Mesenchymal stem cell (in vitro differentiated cells and primary cell): ENCODE measurements around the gene PSMA7.
A peak's percentile ranks its signal among the peaks of the same experiment; 100 is the strongest.

Source experiments
- DNase-seq: peaks from one replicate; pipeline ENCODE4 v3.0.0-alpha.2; 2013
- H2AFZ ChIP-seq: one replicate; pipeline ENCODE4 v1.6.1; 2013; ENCODE audit warnings: low read depth, mild to moderate bottlenecking, control low read depth, inconsistent platforms, low read length, moderate library complexity
- H2AK5ac ChIP-seq: 2 replicates; pipeline ENCODE4 v1.6.1; 2013; ENCODE audit warnings: low read length, moderate library complexity, mild to moderate bottlenecking, inconsistent platforms; ENCODE audit not compliant: severe bottlenecking
- H2BK120ac ChIP-seq: one replicate; pipeline ENCODE4 v1.6.1; 2013; ENCODE audit warnings: low read depth, mild to moderate bottlenecking, inconsistent platforms, low read length, moderate library complexity
- H2BK12ac ChIP-seq, 2 experiments: one replicate each; pipeline ENCODE4 v1.6.1; 2013; ENCODE audit warnings: inconsistent platforms in 2 of 2, low read length in 2 of 2, mild to moderate bottlenecking in 2 of 2, moderate library complexity in 2 of 2, control low read depth in 1 of 2
- H2BK15ac ChIP-seq: one replicate; pipeline ENCODE4 v1.6.1; 2013; ENCODE audit warnings: mild to moderate bottlenecking, low read depth, inconsistent platforms; ENCODE audit not compliant: poor library complexity, severe bottlenecking
- H2BK5ac ChIP-seq: 2 replicates; pipeline ENCODE4 v1.6.1; 2013; ENCODE audit warnings: low read depth, mild to moderate bottlenecking, low read length, control low read depth, inconsistent platforms; ENCODE audit not compliant: poor library complexity, severe bottlenecking
- H3K14ac ChIP-seq, 2 experiments: one replicate each; pipeline ENCODE4 v1.6.1; 2013; ENCODE audit warnings: inconsistent platforms in 2 of 2, low read length in 2 of 2, control low read depth in 1 of 2, mild to moderate bottlenecking in 1 of 2, moderate library complexity in 1 of 2
- H3K18ac ChIP-seq, 2 experiments: one replicate each; pipeline ENCODE4 v1.6.1; 2013; ENCODE audit warnings: inconsistent platforms in 2 of 2, low read length in 2 of 2, control low read depth in 1 of 2, low read depth in 1 of 2, mild to moderate bottlenecking in 1 of 2
- H3K23ac ChIP-seq, 2 experiments: one replicate each; pipeline ENCODE4 v1.6.1; 2013; ENCODE audit warnings: inconsistent platforms in 2 of 2, low read length in 2 of 2, mild to moderate bottlenecking in 2 of 2, moderate library complexity in 2 of 2, control low read depth in 1 of 2
- H3K27ac ChIP-seq: 2 replicates; pipeline ENCODE4 v1.5.1; 2013; ENCODE audit warnings: mild to moderate bottlenecking, moderate library complexity, low read length, control low read depth, inconsistent platforms; ENCODE audit not compliant: poor library complexity, severe bottlenecking
- H3K27me3 ChIP-seq, 2 experiments: 2 replicates each; pipeline versions ENCODE4 v1.6.1 to v1.7.0; 2013; ENCODE audit warnings: low read length in 2 of 2, mild to moderate bottlenecking in 2 of 2, moderate library complexity in 2 of 2, control low read depth in 1 of 2, inconsistent platforms in 1 of 2; ENCODE audit not compliant: control insufficient read depth in 1 of 2, insufficient read depth in 1 of 2
- H3K36me3 ChIP-seq, 2 experiments: 2 replicates each; pipeline versions ENCODE4 v1.6.1 to v1.7.0; 2013; ENCODE audit warnings: low read length in 2 of 2, control low read depth in 1 of 2, inconsistent platforms in 1 of 2, low read depth in 1 of 2, mild to moderate bottlenecking in 1 of 2; ENCODE audit not compliant: insufficient read depth in 2 of 2, control insufficient read depth in 1 of 2
- H3K4ac ChIP-seq, 2 experiments: one replicate each; pipeline ENCODE4 v1.6.1; 2013; ENCODE audit warnings: inconsistent platforms in 2 of 2, low read length in 2 of 2, mild to moderate bottlenecking in 2 of 2, moderate library complexity in 2 of 2, control low read depth in 1 of 2, low read depth in 1 of 2
- H3K4me1 ChIP-seq: 2 replicates; pipeline ENCODE4 v1.6.1; 2013; ENCODE audit warnings: low read depth, low read length, control low read depth; ENCODE audit not compliant: control insufficient read depth, insufficient read depth
- H3K4me2 ChIP-seq: 2 replicates; pipeline ENCODE4 v1.6.1; 2013; ENCODE audit warnings: low read length, mild to moderate bottlenecking, inconsistent platforms; ENCODE audit not compliant: poor library complexity, severe bottlenecking
- H3K4me3 ChIP-seq, 2 experiments: 2 replicates each; pipeline versions ENCODE4 v1.5.1 to v1.7.0; 2013; ENCODE audit warnings: low read length in 2 of 2, mild to moderate bottlenecking in 2 of 2, control low read depth in 1 of 2, low read depth in 1 of 2; ENCODE audit not compliant: insufficient read depth in 1 of 2
- H3K79me1 ChIP-seq: replicated peaks from 2 replicates; pipeline ENCODE4 v1.6.1; 2013; ENCODE audit warnings: mild to moderate bottlenecking, control low read depth, low read length, inconsistent platforms; ENCODE audit not compliant: poor library complexity, severe bottlenecking
- H3K9ac ChIP-seq: 2 replicates; pipeline ENCODE4 v1.7.0; 2013; ENCODE audit warnings: mild to moderate bottlenecking, low read length, moderate library complexity
- H3K9me3 ChIP-seq: 2 replicates; pipeline ENCODE4 v1.7.0; 2013; ENCODE audit warnings: mild to moderate bottlenecking, low read length; ENCODE audit not compliant: control insufficient read depth
- H4K8ac ChIP-seq: one replicate; pipeline ENCODE4 v1.6.1; 2013; ENCODE audit warnings: inconsistent platforms, mild to moderate bottlenecking, low read length, moderate library complexity
- H4K91ac ChIP-seq: one replicate; pipeline ENCODE4 v1.6.1; 2013; ENCODE audit warnings: mild to moderate bottlenecking, low read length, inconsistent platforms
- WGBS: methylation state at CpG from one replicate; pipeline ENCODE4 v1.1.7; 2013; ENCODE audit warnings: mixed read lengths; 5-methylcytosine and 5-hydroxymethylcytosine counted together

The PSMA7 gene

DNA sequence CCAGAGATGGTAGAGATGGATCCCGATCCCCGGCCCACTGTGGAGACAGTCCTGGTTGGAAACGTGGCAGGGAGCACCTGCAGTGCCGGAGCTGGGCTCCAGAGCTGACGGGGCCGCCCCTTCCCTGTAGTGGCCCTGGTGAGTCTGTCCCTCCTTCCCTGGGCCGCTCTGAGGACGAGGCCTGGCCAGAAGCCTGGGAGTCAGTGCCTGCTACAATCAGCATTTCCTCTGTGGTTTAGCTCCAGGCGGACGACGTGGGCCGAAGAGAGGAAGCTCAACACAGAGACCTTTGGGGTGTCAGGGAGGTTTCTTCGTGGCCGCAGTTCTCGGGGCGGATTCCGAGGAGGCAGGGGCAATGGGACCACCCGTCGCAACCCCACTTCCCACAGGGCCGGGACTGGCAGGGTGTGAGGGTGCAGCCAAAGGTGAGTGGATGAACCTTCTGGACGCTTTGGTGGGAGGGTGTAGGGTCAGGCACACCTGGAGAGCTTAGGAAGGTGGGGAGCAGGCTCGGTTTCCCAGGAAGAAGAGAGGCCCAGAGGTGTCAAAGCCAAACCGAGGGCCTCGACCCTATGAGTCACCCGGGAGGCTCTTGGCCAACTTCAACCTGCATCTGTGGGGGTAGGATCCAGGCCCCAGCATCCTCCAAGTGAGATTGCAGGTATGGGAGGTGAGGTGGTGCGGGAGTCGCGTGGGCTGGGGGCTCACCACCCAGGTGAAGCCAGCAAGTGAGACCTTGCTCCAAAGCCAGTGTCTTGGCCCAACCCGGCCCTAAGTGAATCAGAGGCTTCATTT is 9.9 kb downstream of the PSMA7 start:
- Histone ChIP-seq H3K9ac (no peak overlapping the region), H3K4me2 (no peak overlapping the region), H3K4ac (no peak overlapping the region), H3K18ac (no peak overlapping the region), H3K79me1 (peaks cover 63% of the 10 kb centered on the region), H3K27me3 (no peaks in the 10 kb centered on the region), H4K91ac (no peak overlapping the region), H3K4me3 (no peak overlapping the region), H3K4me1 (peaks cover 9% of the 10 kb centered on the region), H2AFZ (no peak overlapping the region), H3K9me3 (no peaks in the 10 kb centered on the region), H2BK12ac (no peak overlapping the region), H3K36me3 (peaks cover 92 to 96% of the 10 kb centered on the region in 2 experiments), H2BK5ac (no peak overlapping the region), H3K27ac (no peak overlapping the region), H3K14ac (no peak overlapping the region), H2BK15ac (no peak overlapping the region), H2AK5ac (no peak overlapping the region), H3K23ac (no peak overlapping the region), H2BK120ac (no peak overlapping the region), H4K8ac (no peak overlapping the region)
- WGBS = 90% methylated on average over 29 of the region's 29 CpGs
- no peak for DNase-seq

DNA sequence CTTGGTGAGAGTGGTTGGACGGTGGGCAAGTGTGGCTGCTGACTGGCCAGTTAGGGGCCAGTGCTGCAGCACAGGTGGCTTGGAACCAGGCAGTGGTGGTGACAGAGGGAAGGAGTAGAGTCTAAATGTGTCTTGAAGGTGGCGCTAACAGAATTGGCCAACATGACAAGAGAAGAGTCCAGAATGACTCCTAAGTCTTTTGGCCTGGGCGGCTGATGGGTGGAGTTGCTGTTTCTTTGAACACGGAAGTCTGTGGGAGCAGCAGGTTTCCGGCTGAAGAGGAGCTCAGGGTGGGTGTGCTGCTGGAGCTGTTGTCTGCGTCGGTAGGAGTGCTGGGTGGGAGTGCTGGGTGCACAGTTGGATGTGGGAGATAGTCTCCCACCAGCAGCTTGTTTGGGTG is 10.8 kb downstream of the PSMA7 start:
- Histone ChIP-seq H3K9me3 (no peaks in the 10 kb centered on the region), H3K23ac (no peak overlapping the region), H3K18ac (no peak overlapping the region), H3K14ac (no peak overlapping the region), H2AK5ac (no peak overlapping the region), H3K9ac (no peak overlapping the region), H2AFZ (no peak overlapping the region), H3K4me3 (no peak overlapping the region), H3K79me1 (peaks cover 67% of the 10 kb centered on the region), H2BK120ac (no peak overlapping the region), H4K8ac (no peak overlapping the region), H2BK15ac (no peak overlapping the region), H4K91ac (peak overlapping the region; percentile 78), H3K4me1 (peaks cover 9% of the 10 kb centered on the region), H3K27me3 (no peaks in the 10 kb centered on the region), H2BK5ac (no peak overlapping the region), H3K4ac (no peak overlapping the region), H3K27ac (no peak overlapping the region), H3K4me2 (no peak overlapping the region), H2BK12ac (no peak overlapping the region), H3K36me3 (peaks cover 92 to 96% of the 10 kb centered on the region in 2 experiments)
- DNase-seq = no peak
- WGBS = 99% methylated on average over 5 of the region's 7 CpGs

DNA sequence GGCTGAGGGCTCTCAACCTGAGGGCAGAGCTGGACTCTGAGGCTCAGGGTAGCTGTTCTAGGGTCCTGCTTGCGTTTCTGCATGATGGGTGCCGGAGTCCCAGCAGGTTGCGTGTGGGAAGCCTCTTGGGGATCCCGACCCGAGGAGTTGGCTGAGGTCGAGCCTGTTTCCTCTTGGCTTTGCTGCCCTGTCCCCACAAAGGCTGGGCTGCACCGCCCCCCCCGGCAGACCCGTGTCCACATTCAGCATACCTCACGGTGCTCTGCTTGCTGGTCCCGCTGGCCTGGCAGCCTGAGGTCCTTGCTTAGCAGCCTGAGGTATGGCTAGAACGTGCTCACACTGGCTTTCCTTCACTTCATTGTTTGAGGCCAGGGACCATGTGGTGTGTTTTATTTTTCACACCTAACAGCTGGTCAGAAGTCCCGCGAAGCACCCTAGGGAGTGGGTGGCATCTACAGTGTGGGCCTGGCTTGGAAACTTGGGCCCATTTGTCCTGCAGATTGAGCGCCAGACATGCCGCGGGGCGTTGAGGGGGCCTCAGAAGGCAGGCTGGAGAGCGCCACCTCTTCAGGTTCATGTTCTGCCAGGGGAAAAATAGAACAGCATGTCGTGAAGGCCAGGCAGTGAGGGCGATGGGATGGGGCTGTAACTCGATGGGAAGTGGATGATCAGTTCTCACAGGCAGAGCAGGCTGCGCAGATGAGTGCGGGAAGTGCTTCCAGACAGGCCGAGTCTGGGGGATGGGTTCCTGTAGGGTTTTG is 11.5 kb downstream of the PSMA7 start:
- Histone ChIP-seq H3K18ac (no peak overlapping the region), H3K9ac (no peak overlapping the region), H3K27ac (no peak overlapping the region), H3K79me1 (peaks cover 71% of the 10 kb centered on the region), H3K4me2 (no peak overlapping the region), H4K91ac (no peak overlapping the region), H2AFZ (no peak overlapping the region), H3K27me3 (no peaks in the 10 kb centered on the region), H2BK120ac (no peak overlapping the region), H3K36me3 (peaks cover 90 to 96% of the 10 kb centered on the region in 2 experiments), H3K4me3 (no peak overlapping the region), H4K8ac (no peak overlapping the region), H2BK15ac (no peak overlapping the region), H3K9me3 (no peaks in the 10 kb centered on the region), H2BK12ac (no peak overlapping the region), H3K4ac (no peak overlapping the region), H3K23ac (no peak overlapping the region), H3K14ac (no peak overlapping the region), H2AK5ac (no peak overlapping the region), H3K4me1 (peaks cover 9% of the 10 kb centered on the region), H2BK5ac (no peak overlapping the region)
- WGBS = 96% methylated on average over 25 of the region's 25 CpGs
- DNase-seq = no peak

DNA sequence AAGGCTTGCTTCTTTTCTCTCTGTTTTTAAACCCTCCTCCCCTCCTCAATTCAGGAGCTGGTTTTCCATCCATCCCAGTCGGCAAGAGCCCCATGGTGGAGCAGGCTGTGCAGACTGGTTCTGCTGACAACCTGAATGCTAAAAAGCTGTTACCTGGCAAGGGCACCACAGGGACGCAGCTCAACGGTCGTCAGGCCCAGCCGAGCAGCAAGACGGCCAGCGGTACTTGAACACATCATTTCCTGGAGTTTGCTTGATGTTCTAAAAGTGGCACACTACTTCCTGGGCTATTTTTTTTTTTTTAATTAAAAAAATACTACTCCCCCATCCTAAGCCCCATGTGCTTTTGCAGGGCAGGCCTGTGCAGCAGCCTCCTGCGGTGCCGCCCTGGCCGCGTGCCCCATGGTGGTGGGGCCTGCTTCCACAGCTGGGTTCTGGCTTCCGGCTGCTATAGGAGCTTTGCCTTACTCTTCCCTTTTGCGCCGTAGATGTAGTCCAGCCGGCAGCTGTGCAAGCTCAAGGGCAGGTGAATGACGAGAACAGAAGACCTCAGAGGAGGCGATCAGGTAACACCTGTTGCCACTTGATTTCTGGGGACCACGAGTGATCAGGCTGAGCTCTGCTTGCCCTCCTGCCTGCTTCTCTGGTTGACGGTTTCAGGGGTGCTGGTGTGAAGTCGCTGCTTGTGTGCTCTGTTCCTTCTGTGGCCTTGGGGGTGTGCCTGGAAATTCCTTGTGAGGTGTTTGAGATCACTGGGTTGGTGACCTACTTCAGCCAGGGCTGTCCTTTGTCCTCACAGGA is 13.3 kb downstream of the PSMA7 start:
- H2BK120ac ChIP-seq = no peak overlapping the region
- H3K79me1 ChIP-seq = peaks cover 81% of the 10 kb centered on the region
- no peak overlapping the region for H3K4me2 ChIP-seq
- no peak for DNase-seq
- no peak overlapping the region for H2AK5ac ChIP-seq
- no peak overlapping the region for H3K27ac ChIP-seq
- H3K4ac ChIP-seq = no peak overlapping the region
- H2BK5ac ChIP-seq = no peak overlapping the region
- no peaks in the 10 kb centered on the region for H3K9me3 ChIP-seq
- H3K23ac ChIP-seq = no peak overlapping the region
- H3K14ac ChIP-seq = no peak overlapping the region
- peaks cover 14% of the 10 kb centered on the region for H3K4me1 ChIP-seq
- H3K4me3 ChIP-seq = no peak overlapping the region
- no peaks in the 10 kb centered on the region for H3K27me3 ChIP-seq
- H2BK15ac ChIP-seq = no peak overlapping the region
- no peak overlapping the region for H2AFZ ChIP-seq
- no peak overlapping the region for H3K18ac ChIP-seq
- 96% methylated on average over 20 of the region's 20 CpGs for WGBS
- no peak overlapping the region for H4K8ac ChIP-seq
- no peak overlapping the region for H2BK12ac ChIP-seq
- H3K9ac ChIP-seq = no peak overlapping the region
- H4K91ac ChIP-seq = no peak overlapping the region
- H3K36me3 ChIP-seq = peaks cover 94 to 96% of the 10 kb centered on the region in 2 experiments
